ENCODE measurements around the gene GFOD1. TPM values are rescaled to one million over a fixed set of nuclear protein-coding genes. Genes with fewer than 3 reads are reported as not detected.

GFOD1 gene
- total RNA-seq, 1 donor from 2014 or later, result 51.6 TPM

GRCh38 chr6:13319891-13320564 is 167.4 kb downstream of the GFOD1 start:
- no peak for TF ChIP-seq CTCF (IDR thresholded peaks at IDR 0.05; ENCODE audit: borderline replicate concordance)
- Histone ChIP-seq H3K4me3 (no peak overlapping the region), H3K27ac (replicated peaks) (no peak overlapping the region), H3K9me3 (replicated peaks) (no peaks in the 10 kb centered on the region), H3K4me1 (peaks cover 16% of the 10 kb centered on the region), H3K36me3 (peaks cover 100% of the 10 kb centered on the region), H3K27me3 (ENCODE audit: low read depth) (no peaks in the 10 kb centered on the region)
- DNase-seq, result no peak
- intact Hi-C loops (cut with micrococcal nuclease), result loop anchor here (10.0 kb wide), 1 partner anchor 405 kb away; no protein-coding TSS in a partner anchor

- intact Hi-C loops (cut with micrococcal nuclease), result no loop called here
- no peak overlapping the region for H3K4me3 ChIP-seq
- H3K36me3 ChIP-seq, result peaks cover 100% of the 10 kb centered on the region
- no peak for TF ChIP-seq CTCF (IDR thresholded peaks at IDR 0.05; ENCODE audit: borderline replicate concordance)
- no peaks in the 10 kb centered on the region for H3K27me3 ChIP-seq (ENCODE audit: low read depth)
- no peaks in the 10 kb centered on the region for H3K9me3 ChIP-seq (replicated peaks)
- no peak overlapping the region for H3K27ac ChIP-seq (replicated peaks)
- DNase-seq, result no peak
- H3K4me1 ChIP-seq, result peaks cover 15% of the 10 kb centered on the region
Measured at GRCh38 chr6:13318821-13319220, 168.6 kb downstream of the GFOD1 start.

- H3K27me3 ChIP-seq (ENCODE audit: low read depth), result no peaks in the 10 kb centered on the region
- no peak for DNase-seq
- peaks cover 89% of the 10 kb centered on the region for H3K36me3 ChIP-seq
- intact Hi-C loops (cut with micrococcal nuclease), result no loop called here
- TF ChIP-seq CTCF (IDR thresholded peaks at IDR 0.05; ENCODE audit: borderline replicate concordance), result no peak
- H3K27ac ChIP-seq (replicated peaks), result no peak overlapping the region
- H3K9me3 ChIP-seq (replicated peaks), result no peaks in the 10 kb centered on the region
- H3K4me1 ChIP-seq, result no peaks in the 10 kb centered on the region
- H3K4me3 ChIP-seq, result no peak overlapping the region
Measured at GRCh38 chr6:13315896-13316295, 171.5 kb downstream of the GFOD1 start.

- H3K36me3 ChIP-seq, result peaks cover 89% of the 10 kb centered on the region
- no peaks in the 10 kb centered on the region for H3K9me3 ChIP-seq (replicated peaks)
- H3K4me1 ChIP-seq, result peaks cover 4% of the 10 kb centered on the region
- H3K27ac ChIP-seq (replicated peaks), result no peak overlapping the region
- intact Hi-C loops (cut with micrococcal nuclease), result no loop called here
- no peak for DNase-seq
- no peaks in the 10 kb centered on the region for H3K27me3 ChIP-seq (ENCODE audit: low read depth)
- H3K4me3 ChIP-seq, result no peak overlapping the region
- no peak for TF ChIP-seq CTCF (IDR thresholded peaks at IDR 0.05; ENCODE audit: borderline replicate concordance)
Measured at GRCh38 chr6:13314806-13315205, 172.6 kb downstream of the GFOD1 start.

- intact Hi-C loops (cut with micrococcal nuclease), result no loop called here
- H3K9me3 ChIP-seq (replicated peaks), result no peaks in the 10 kb centered on the region
- H3K27ac ChIP-seq (replicated peaks), result no peak overlapping the region
- no peak for DNase-seq
- H3K4me3 ChIP-seq, result no peak overlapping the region
- peaks cover 70% of the 10 kb centered on the region for H3K36me3 ChIP-seq
- no peaks in the 10 kb centered on the region for H3K27me3 ChIP-seq (ENCODE audit: low read depth)
- no peak for TF ChIP-seq CTCF (IDR thresholded peaks at IDR 0.05; ENCODE audit: borderline replicate concordance)
- H3K4me1 ChIP-seq, result peaks cover 27% of the 10 kb centered on the region
Measured at GRCh38 chr6:13311155-13311554, 176.2 kb downstream of the GFOD1 start.
